AG04450 (cell line): Measurements from ENCODE around the gene KCNJ3. TPM values are rescaled to one million over a fixed set of nuclear protein-coding genes. Genes with fewer than 3 reads are reported as not detected.
"Not testable (repeated sequence)": the region's sequence is repeated elsewhere in the genome, so short reads cannot be mapped to it uniquely, and the experiment has no call there.

Experiments
- CTCF ChIA-PET: fragments of 300-600, 350-600 bp; formaldehyde crosslinking; extraction: SDS; loops from one replicate; lab custom pipeline; 2022; ENCODE audit warnings: antibody characterized with exemption, inconsistent platforms; lab: Charles Lee
- POLR2A ChIA-PET: fragments of 350-600 bp; formaldehyde crosslinking; extraction: SDS; loops from one replicate; lab custom pipeline; 2021; ENCODE audit warnings: antibody characterized with exemption, inconsistent platforms; lab: Yijun Ruan, JAX
- DNase-seq: peaks from one replicate; pipeline ENCODE4 v3.0.0-alpha.2; 2011; ENCODE audit warnings: low read depth, low spot score
- H3K27ac ChIP-seq: one replicate; pipeline ENCODE4 v1.5.1; 2012; ENCODE audit warnings: low read depth, low read length, control low read depth
- H3K27me3 ChIP-seq: one replicate; pipeline ENCODE4 v1.6.0; 2012; ENCODE audit warnings: low read length; ENCODE audit not compliant: control insufficient read depth, insufficient read depth
- H3K4me3 ChIP-seq: 2 replicates; pipeline ENCODE4 v1.5.1; 2011; ENCODE audit warnings: mild to moderate bottlenecking, low read depth, low read length, control low read depth
- H3K9me3 ChIP-seq: 2 replicates; pipeline ENCODE4 v1.5.1; 2012; ENCODE audit warnings: low read length; ENCODE audit not compliant: control insufficient read depth, insufficient read depth
- polyA plus RNA-seq: library from polyadenylated mRNA; depleted of rRNA; stranded (reverse); fragments of >200 nt; gene quantifications from 2 replicates; pipeline ENCODE4 v1.2.3, GENCODE V29; 2011
- TF ChIP-seq, protein P1 (sequence below): IDR thresholded peaks from 2 replicates; pipeline ENCODE4 v1.5.1; 2011; ENCODE audit warnings: low read depth, low read length, control low read depth, inconsistent platforms

KCNJ3 gene
- polyA plus RNA-seq, 1 experiment, result not detected

DNA sequence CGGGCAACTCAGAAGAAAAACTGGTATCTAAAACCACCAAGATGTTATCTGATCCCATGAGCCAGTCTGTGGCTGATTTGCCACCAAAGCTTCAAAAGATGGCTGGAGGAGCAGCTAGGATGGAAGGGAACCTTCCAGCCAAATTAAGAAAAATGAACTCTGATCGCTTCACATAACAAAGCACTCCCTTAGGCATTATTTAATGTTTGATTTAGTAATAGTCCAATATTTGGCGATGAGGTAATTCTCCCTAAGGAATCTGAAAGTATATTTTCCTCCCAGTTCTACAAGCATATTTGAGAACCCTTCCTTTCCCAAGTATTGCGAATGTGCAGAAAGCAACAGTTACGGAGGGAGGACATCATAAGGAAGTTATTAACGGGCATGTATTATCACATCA, 156.6 kb downstream of the KCNJ3 start:
- Histone ChIP-seq H3K27me3 (no peaks in the 10 kb centered on the region), H3K4me3 (no peak overlapping the region), H3K27ac (no peak overlapping the region), H3K9me3 (peaks cover 5% of the 10 kb centered on the region; the same call in 1 of the 2 replicates)
- no peak for DNase-seq
- ChIA-PET POLR2A (no interaction called here), CTCF (no interaction called here)
- TF ChIP-seq, protein P1, sequence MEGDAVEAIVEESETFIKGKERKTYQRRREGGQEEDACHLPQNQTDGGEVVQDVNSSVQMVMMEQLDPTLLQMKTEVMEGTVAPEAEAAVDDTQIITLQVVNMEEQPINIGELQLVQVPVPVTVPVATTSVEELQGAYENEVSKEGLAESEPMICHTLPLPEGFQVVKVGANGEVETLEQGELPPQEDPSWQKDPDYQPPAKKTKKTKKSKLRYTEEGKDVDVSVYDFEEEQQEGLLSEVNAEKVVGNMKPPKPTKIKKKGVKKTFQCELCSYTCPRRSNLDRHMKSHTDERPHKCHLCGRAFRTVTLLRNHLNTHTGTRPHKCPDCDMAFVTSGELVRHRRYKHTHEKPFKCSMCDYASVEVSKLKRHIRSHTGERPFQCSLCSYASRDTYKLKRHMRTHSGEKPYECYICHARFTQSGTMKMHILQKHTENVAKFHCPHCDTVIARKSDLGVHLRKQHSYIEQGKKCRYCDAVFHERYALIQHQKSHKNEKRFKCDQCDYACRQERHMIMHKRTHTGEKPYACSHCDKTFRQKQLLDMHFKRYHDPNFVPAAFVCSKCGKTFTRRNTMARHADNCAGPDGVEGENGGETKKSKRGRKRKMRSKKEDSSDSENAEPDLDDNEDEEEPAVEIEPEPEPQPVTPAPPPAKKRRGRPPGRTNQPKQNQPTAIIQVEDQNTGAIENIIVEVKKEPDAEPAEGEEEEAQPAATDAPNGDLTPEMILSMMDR, result no peak

DNA sequence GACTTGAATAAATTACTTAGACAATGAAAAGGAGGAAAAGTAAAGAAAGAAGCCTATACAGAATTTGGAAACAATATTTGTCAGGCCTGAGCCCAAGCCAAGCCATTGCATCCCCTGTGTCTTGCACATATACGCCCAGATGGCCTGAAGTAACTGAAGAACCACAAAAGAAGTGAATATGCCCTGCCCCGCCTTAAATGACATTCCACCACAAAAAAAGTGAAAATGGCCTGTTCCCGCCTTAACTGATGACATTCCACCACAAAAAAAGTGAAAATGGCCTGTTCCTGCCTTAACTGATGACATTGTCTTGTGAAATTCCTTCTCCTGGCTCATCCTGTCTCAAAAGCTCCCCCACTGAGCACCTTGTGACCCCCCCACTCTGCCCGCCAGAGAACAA, 168.7 kb downstream of the KCNJ3 start:
- CTCF ChIA-PET, H3K27me3 ChIP-seq, H3K9me3 ChIP-seq, DNase-seq, H3K27ac ChIP-seq, H3K4me3 ChIP-seq, POLR2A ChIA-PET: not testable (repeated sequence)

DNA sequence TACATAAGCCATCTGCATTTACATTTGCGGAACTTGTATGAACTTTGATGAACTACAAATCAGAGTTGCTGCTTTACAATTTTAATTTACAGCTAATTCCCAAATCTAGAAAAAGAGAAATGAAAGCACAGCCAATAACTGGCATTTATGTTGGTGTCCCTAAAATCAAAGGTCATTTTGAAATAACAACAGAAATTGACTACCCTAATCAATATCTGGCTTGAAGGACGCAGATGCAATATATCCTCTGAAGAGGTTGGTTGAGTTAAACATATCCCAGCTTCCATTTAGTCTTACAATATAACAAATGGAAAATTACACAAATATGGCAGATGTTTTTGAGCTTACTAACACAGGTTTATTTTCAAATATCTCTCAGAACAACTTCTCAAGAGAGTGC, 177.5 kb downstream of the KCNJ3 start:
- CTCF ChIA-PET, result no interaction called here

DNA sequence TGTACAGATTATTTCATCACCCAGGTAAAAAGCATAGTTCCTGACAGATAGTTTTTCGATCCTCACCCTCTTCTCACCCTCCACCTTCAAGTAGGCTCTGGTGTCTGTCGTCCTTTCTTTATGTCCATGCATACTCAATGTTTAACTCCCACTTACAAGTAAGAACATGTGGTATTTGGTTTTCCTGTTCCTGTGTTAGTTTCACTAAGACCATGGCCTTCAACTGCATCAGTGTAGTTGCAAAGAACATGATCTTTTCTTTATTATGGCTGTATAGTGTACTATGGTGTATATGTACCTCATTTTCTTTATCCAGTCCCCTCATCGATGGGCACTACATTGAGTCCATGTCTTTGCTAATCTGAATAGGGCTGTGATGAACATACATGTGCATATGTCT, 184.2 kb downstream of the KCNJ3 start:
- TF ChIP-seq, protein P1, result no peak
- no peak for DNase-seq
- CTCF ChIA-PET, result no interaction called here
- Histone ChIP-seq H3K4me3 (no peak overlapping the region), H3K27ac (no peak overlapping the region), H3K27me3 (no peaks in the 10 kb centered on the region), H3K9me3 (peaks cover 9% of the 10 kb centered on the region)
- POLR2A ChIA-PET, result no interaction called here

More for the DNA sequence above, 177.5 kb downstream of the KCNJ3 start:
- TF ChIP-seq, protein P1, result no peak
- Histone ChIP-seq H3K9me3 (peaks cover 4% of the 10 kb centered on the region; the same call in 1 of the 2 replicates), H3K4me3 (no peak overlapping the region), H3K27ac (no peak overlapping the region), H3K27me3 (no peaks in the 10 kb centered on the region)
- POLR2A ChIA-PET, result no interaction called here
- no peak for DNase-seq

DNA sequence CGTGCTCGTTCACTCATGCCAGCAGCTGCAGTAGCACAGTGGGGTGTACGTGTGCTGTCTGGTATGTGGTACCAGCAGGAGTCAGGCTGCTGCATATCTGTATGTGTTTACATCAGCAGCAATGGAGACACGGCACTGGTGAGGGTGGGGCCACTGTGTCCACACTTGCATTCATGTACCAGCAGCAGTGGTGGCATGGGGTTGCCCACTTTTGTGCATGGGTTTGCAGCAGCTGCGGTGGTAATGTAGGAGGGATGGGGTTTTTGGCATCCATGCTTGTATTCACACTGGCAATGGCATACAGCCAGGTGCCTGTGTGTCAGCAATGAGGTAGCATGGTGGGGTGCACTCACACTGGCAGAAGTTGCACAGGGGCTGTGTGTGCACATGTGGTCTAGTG, 187.8 kb downstream of the KCNJ3 start:
- CTCF ChIA-PET, result no interaction called here
- peaks cover 9% of the 10 kb centered on the region for H3K9me3 ChIP-seq
- POLR2A ChIA-PET, result no interaction called here
- TF ChIP-seq, protein P1, result no peak
- DNase-seq, result no peak
- no peaks in the 10 kb centered on the region for H3K27me3 ChIP-seq
- H3K27ac ChIP-seq, result no peak overlapping the region
- no peak overlapping the region for H3K4me3 ChIP-seq

DNA sequence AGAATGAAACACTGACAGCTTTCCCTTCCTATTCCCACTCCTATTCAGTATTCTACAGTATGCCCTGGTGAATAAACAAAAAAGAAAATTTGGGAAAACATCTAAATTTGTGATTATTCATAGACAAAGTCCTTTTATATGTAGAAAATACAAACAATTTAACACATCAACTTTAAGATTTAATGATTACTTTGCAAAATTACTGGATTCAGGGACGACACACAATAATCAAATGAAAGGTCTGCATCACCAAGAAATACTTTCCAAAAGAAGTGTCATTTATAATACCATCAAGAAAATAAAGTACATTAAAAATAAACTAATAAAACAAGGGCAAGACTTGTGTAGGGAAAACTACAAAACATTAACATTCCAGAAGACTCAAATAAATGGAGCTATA, 199.8 kb downstream of the KCNJ3 start:
- Histone ChIP-seq H3K27ac (no peak overlapping the region), H3K27me3 (no peaks in the 10 kb centered on the region), H3K4me3 (no peak overlapping the region), H3K9me3 (peaks cover 4% of the 10 kb centered on the region; the same call in 1 of the 2 replicates)
- no peak for DNase-seq
- POLR2A ChIA-PET, result no interaction called here
- CTCF ChIA-PET, result no interaction called here
- TF ChIP-seq, protein P1, result no peak
